Measurements from ENCODE around the gene CELA2B. TPM values are rescaled to one million over a fixed set of nuclear protein-coding genes. Genes with fewer than 3 reads are reported as not detected.

CELA2B gene
- polyA plus RNA-seq, 1 of the 3 experiments (the other 2 are of a cell fraction), result not detected

DNA sequence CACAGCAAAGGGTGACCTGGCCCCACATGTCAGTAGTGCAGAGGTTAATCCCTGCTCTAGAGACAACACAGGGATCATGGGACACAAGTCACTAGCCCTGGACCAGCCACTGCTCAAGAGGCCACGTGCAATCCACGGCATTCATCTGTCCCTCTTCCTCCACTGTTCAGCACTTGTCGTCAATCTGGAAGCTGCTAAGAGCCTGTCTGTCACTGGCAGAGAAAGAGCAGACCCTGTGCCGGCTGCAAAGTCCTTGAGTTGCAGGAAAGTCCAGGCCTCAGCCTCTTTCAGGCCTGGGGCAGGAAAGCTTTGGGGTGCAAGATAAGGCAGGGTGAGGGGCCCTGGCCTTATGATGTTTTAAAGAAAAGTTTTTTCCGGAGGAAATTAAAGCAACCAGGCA lies 16.7 kb downstream of the CELA2B start (continued):
- TF ChIP-seq, protein P1, sequence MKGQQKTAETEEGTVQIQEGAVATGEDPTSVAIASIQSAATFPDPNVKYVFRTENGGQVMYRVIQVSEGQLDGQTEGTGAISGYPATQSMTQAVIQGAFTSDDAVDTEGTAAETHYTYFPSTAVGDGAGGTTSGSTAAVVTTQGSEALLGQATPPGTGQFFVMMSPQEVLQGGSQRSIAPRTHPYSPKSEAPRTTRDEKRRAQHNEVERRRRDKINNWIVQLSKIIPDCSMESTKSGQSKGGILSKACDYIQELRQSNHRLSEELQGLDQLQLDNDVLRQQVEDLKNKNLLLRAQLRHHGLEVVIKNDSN (IDR thresholded peaks at IDR 0.05; ENCODE audit: borderline replicate concordance, low read depth), result no peak
- no peak for TF ChIP-seq RFX5 (IDR thresholded peaks at IDR 0.05; ENCODE audit: low read length)
- TF ChIP-seq, protein P2, sequence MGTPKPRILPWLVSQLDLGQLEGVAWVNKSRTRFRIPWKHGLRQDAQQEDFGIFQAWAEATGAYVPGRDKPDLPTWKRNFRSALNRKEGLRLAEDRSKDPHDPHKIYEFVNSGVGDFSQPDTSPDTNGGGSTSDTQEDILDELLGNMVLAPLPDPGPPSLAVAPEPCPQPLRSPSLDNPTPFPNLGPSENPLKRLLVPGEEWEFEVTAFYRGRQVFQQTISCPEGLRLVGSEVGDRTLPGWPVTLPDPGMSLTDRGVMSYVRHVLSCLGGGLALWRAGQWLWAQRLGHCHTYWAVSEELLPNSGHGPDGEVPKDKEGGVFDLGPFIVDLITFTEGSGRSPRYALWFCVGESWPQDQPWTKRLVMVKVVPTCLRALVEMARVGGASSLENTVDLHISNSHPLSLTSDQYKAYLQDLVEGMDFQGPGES (IDR thresholded peaks at IDR 0.05; ENCODE audit: low read depth, low read length), result no peak
- no peak for TF ChIP-seq POLR2AphosphoS5 (IDR thresholded peaks at IDR 0.05; ENCODE audit: low read depth, low read length)
- TF ChIP-seq SMC3 (IDR thresholded peaks at IDR 0.05; ENCODE audit: low read depth, low read length), result no peak
- TF ChIP-seq MEF2A (IDR thresholded peaks at IDR 0.05; ENCODE audit: borderline replicate concordance, low read depth), result no peak
- no peak for TF ChIP-seq RCOR1 (IDR thresholded peaks at IDR 0.05; ENCODE audit: low read length)
- TF ChIP-seq, protein P3, sequence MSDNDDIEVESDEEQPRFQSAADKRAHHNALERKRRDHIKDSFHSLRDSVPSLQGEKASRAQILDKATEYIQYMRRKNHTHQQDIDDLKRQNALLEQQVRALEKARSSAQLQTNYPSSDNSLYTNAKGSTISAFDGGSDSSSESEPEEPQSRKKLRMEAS (IDR thresholded peaks at IDR 0.05; ENCODE audit: low read depth), result no peak
- no peak for TF ChIP-seq TCF12 (IDR thresholded peaks at IDR 0.05)
- TF ChIP-seq MXI1 (IDR thresholded peaks at IDR 0.05; ENCODE audit: low read depth, low read length), result no peak
- TF ChIP-seq FOXJ3 (CRISPR knock-in tag; IDR thresholded peaks at IDR 0.05), result no peak

DNA sequence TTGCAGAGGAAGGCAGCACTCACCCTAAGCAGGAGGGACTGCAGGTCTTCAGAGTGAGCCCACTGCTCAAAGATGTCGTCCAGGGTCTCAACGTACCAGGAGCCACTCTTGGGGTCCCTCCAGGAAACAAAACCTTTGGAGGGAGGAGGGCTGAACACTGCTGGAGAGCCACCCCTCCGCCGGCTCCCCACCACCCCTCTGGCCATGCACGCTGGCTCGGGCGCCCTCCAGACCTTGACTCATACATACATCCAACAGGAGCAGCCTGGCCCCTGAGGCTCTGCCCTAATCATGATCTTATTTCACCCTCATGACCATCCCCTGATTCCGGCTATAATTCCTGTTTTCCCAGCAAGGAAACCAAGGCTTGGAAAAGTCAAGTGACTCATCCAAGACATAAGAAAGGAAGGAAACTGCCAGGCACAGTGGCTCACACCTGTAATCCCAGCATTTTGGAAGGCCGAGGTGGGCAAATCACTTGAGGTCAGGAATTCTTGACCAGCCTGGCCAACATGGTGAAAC lies 18.0 kb downstream of the CELA2B start:
- POLR2A ChIA-PET, result interaction anchor here (0.6 kb wide), 1 partner anchor 168 kb away, joined by 4 read pairs; no protein-coding TSS in a partner anchor

More for the DNA sequence above, 18.0 kb downstream of the CELA2B start:
- Histone ChIP-seq H3K4me1 (ENCODE audit: control insufficient read depth in 1 of 2, insufficient read depth in 2 of 2, low read depth in 1 of 2, low read length in 1 of 2) (peaks cover 0 to 10% of the 10 kb centered on the region in 2 experiments; a peak in 1 of 4 replicates), H3K4me2 (no peak overlapping the region), H3K4me3 (ENCODE audit: low read depth in 2 of 2, low read length in 1 of 2) (no peak overlapping the region), H3F3A (replicated peaks; ENCODE audit: insufficient read depth) (no peaks in the 10 kb centered on the region), H4K20me1 (ENCODE audit: insufficient read depth) (no peaks in the 10 kb centered on the region), H3K27ac (ENCODE audit: low read depth in 2 of 2, low read length in 1 of 2) (no peak overlapping the region), H3K36me3 (replicated peaks in 1 of 2; ENCODE audit: control insufficient read depth in 1 of 2, insufficient read depth in 2 of 2, low read length in 1 of 2) (peaks cover 0 to 10% of the 10 kb centered on the region in 2 experiments), H3K27me3 (ENCODE audit: insufficient read depth) (no peaks in the 10 kb centered on the region), H3K79me2 (ENCODE audit: insufficient read depth) (no peaks in the 10 kb centered on the region), H2AFZ (ENCODE audit: low read depth) (no peak overlapping the region), H3K9me3 (no peaks in the 10 kb centered on the region), H3K9me2 (no peaks in the 10 kb centered on the region), H3K9ac (no peak overlapping the region)
- DNase-seq, result no peak
- TF ChIP-seq EP300 (IDR thresholded peaks at IDR 0.05; ENCODE audit: borderline replicate concordance in 1 of 2, low read depth in 1 of 2, low read length in 1 of 2), result no peak
- TF ChIP-seq TCF12 (IDR thresholded peaks at IDR 0.05), result no peak
- TF ChIP-seq, protein P4, sequence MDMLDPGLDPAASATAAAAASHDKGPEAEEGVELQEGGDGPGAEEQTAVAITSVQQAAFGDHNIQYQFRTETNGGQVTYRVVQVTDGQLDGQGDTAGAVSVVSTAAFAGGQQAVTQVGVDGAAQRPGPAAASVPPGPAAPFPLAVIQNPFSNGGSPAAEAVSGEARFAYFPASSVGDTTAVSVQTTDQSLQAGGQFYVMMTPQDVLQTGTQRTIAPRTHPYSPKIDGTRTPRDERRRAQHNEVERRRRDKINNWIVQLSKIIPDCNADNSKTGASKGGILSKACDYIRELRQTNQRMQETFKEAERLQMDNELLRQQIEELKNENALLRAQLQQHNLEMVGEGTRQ (IDR thresholded peaks at IDR 0.05; ENCODE audit: borderline replicate concordance, low read depth, low read length), result no peak
- TF ChIP-seq FOXJ3 (CRISPR knock-in tag; IDR thresholded peaks at IDR 0.05), result no peak
- TF ChIP-seq, protein P5, sequence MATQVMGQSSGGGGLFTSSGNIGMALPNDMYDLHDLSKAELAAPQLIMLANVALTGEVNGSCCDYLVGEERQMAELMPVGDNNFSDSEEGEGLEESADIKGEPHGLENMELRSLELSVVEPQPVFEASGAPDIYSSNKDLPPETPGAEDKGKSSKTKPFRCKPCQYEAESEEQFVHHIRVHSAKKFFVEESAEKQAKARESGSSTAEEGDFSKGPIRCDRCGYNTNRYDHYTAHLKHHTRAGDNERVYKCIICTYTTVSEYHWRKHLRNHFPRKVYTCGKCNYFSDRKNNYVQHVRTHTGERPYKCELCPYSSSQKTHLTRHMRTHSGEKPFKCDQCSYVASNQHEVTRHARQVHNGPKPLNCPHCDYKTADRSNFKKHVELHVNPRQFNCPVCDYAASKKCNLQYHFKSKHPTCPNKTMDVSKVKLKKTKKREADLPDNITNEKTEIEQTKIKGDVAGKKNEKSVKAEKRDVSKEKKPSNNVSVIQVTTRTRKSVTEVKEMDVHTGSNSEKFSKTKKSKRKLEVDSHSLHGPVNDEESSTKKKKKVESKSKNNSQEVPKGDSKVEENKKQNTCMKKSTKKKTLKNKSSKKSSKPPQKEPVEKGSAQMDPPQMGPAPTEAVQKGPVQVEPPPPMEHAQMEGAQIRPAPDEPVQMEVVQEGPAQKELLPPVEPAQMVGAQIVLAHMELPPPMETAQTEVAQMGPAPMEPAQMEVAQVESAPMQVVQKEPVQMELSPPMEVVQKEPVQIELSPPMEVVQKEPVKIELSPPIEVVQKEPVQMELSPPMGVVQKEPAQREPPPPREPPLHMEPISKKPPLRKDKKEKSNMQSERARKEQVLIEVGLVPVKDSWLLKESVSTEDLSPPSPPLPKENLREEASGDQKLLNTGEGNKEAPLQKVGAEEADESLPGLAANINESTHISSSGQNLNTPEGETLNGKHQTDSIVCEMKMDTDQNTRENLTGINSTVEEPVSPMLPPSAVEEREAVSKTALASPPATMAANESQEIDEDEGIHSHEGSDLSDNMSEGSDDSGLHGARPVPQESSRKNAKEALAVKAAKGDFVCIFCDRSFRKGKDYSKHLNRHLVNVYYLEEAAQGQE (IDR thresholded peaks at IDR 0.05; ENCODE audit: low read depth, low read length), result no peak
- no peak for TF ChIP-seq ELF1 (IDR thresholded peaks at IDR 0.05)
- no peak for TF ChIP-seq JUND (IDR thresholded peaks at IDR 0.05)
- TF ChIP-seq MEF2A (IDR thresholded peaks at IDR 0.05; ENCODE audit: borderline replicate concordance, low read depth), result no peak
- TF ChIP-seq, protein P3 (IDR thresholded peaks at IDR 0.05; ENCODE audit: low read depth), result no peak
- TF ChIP-seq, protein P1 (IDR thresholded peaks at IDR 0.05; ENCODE audit: borderline replicate concordance, low read depth), result no peak
- TF ChIP-seq RAD21 (IDR thresholded peaks at IDR 0.05; ENCODE audit: low read length), result no peak
- no peak for TF ChIP-seq FOXM1 (IDR thresholded peaks at IDR 0.05; ENCODE audit: low read depth)
- no peak for TF ChIP-seq TEAD4 (IDR thresholded peaks at IDR 0.05; ENCODE audit: borderline replicate concordance, insufficient read depth)
- 100% methylated on average over 2 of the region's 9 CpGs for WGBS (ENCODE audit: low lambda C conversion rate)
- CTCF ChIA-PET, result no interaction called here

Measured in SK-N-SH (cell line).